K562 (cell line): Measurements from ENCODE around the gene INPP5D. TPM values are rescaled to one million over a fixed set of nuclear protein-coding genes. Genes with fewer than 3 reads are reported as not detected.

Experiments used
- ATF7 ChIP-seq: fragments of 450-650 bp; IDR thresholded peaks from 2 replicates; pipeline ENCODE4 v1.7.1; 2014; ENCODE audit warnings: mild to moderate bottlenecking, moderate library complexity
- BCL6 ChIP-seq: fragments of 250-450 bp; sonication (Bioruptor Pico); IDR thresholded peaks from 2 replicates; pipeline ENCODE4 v1.4.0; 2020
- CHCHD3 ChIP-seq: fragments of 250-450 bp; sonication (Bioruptor Pico); IDR thresholded peaks from 2 replicates; pipeline ENCODE4 v2.1.2; 2022; ENCODE audit warnings: mild to moderate bottlenecking
- CREB1 ChIP-seq, 2 experiments: sonication (generic) in 1 of 2; formaldehyde crosslinking in 1 of 2; IDR thresholded peaks; 2 replicates each; pipeline versions ENCODE4 v1.6.1 to v1.8.0; 2012 to 2022; ENCODE audit warnings: inconsistent platforms in 1 of 2, mild to moderate bottlenecking in 1 of 2, missing genetic modification reagents in 1 of 2, moderate library complexity in 1 of 2
- ELF1 ChIP-seq: fragments of 200-800 bp; sonication (Bioruptor generic); IDR thresholded peaks from 2 replicates; pipeline ENCODE4 v1.6.1; 2016; ENCODE audit warnings: missing genetic modification characterization, missing compliant biosample characterization
- HNRNPH1 ChIP-seq: fragments of 200-400 bp; formaldehyde crosslinking; optimal IDR thresholded peaks from 2 replicates; pipeline ENCODE3; 2017; ENCODE audit warnings: low read depth, mild to moderate bottlenecking, low read length, moderate library complexity
- LEF1 ChIP-seq: fragments of 450-650 bp; IDR thresholded peaks from 2 replicates; pipeline ENCODE4 v1.6.1; 2016; ENCODE audit warnings: mild to moderate bottlenecking
- MCM7 ChIP-seq, 2 experiments: fragments of 450-650 bp; IDR thresholded peaks; 2 replicates each; pipeline ENCODE4 v1.6.1; 2016 to 2018
- MECOM ChIP-seq: fragments of 250-450 bp; sonication (Bioruptor Pico); IDR thresholded peaks from 2 replicates; pipeline ENCODE4 v1.8.0; 2022; ENCODE audit warnings: inconsistent platforms
- MEIS2 ChIP-seq: fragments of 450-650 bp; IDR thresholded peaks from 2 replicates; pipeline ENCODE4 v1.6.1; 2014; ENCODE audit warnings: mild to moderate bottlenecking; ENCODE audit not compliant: partially characterized antibody
- NFATC3 ChIP-seq: fragments of 450-650 bp; IDR thresholded peaks from 2 replicates; pipeline ENCODE4 v1.6.1; 2017; ENCODE audit warnings: mild to moderate bottlenecking
- NR2C1 ChIP-seq, 2 experiments: fragments of 450-650 bp; IDR thresholded peaks; 2 replicates each; pipeline ENCODE4 v1.6.1; 2017; ENCODE audit warnings: mild to moderate bottlenecking in 2 of 2, antibody characterized with exemption in 1 of 2, inconsistent platforms in 1 of 2, missing compliant biosample characterization in 1 of 2, missing genetic modification characterization in 1 of 2
- POLR2G ChIP-seq: fragments of 200-400 bp; formaldehyde crosslinking; IDR thresholded peaks from 2 replicates; pipeline ENCODE4 v1.6.1; 2017; ENCODE audit warnings: low read depth, mild to moderate bottlenecking, antibody characterized with exemption, low read length, moderate library complexity
- SAP30 ChIP-seq: fragments of 200-600 bp; sonication (generic); IDR thresholded peaks from 2 replicates; pipeline ENCODE4 v1.6.1; 2012; ENCODE audit warnings: borderline replicate concordance, low read depth, mild to moderate bottlenecking, moderate library complexity, low read length, control low read depth, inconsistent platforms; ENCODE audit not compliant: insufficient read depth, poor library complexity, severe bottlenecking
- ZNF134 ChIP-seq: fragments of 250-450 bp; sonication (Bioruptor Pico); conservative IDR thresholded peaks from 2 replicates; pipeline ENCODE4 v1.4.0; 2020
- polyA plus RNA-seq, 8 experiments: library from polyadenylated mRNA; depleted of rRNA in 4 of 8; stranded (reverse) in 5 of 8; unstranded in 3 of 8; fragments of >200 nt; fragmentation: Nextera tagmentation in 2 of 8; fragmentation: Illumina TruSeq in 1 of 8; extraction: Ambion mirVana in 2 of 8; extraction: Trizol in 1 of 8; gene quantifications; 2 replicates each; pipeline versions ENCODE4 v1.2.1 to v1.2.3, GENCODE V29; 2011 to 2014; ENCODE audit warnings: inconsistent platforms in 1 of 8, missing spikeins in 1 of 8
- total RNA-seq, 7 experiments: library from RNA; depleted of rRNA in 6 of 7; stranded (reverse); fragments of >200 nt in 6 of 7; fragmentation: Illumina TruSeq in 2 of 7; extraction: Trizol in 2 of 7; gene quantifications; 2 replicates each; pipeline versions ENCODE4 v1.2.1 to v1.2.3, GENCODE V29; 2011 to 2021; ENCODE audit warnings: low replicate concordance in 1 of 7
- TF ChIP-seq, protein P1 (sequence below), 2 experiments: IDR thresholded peaks in 1 of 2; conservative IDR thresholded peaks in 1 of 2; 2 replicates each; pipeline ENCODE4 v1.6.1; 2016; ENCODE audit warnings: low read depth in 2 of 2, mild to moderate bottlenecking in 1 of 2, missing compliant biosample characterization in 1 of 2, missing genetic modification characterization in 1 of 2, moderate library complexity in 1 of 2
- TF ChIP-seq, protein P2 (sequence below): fragments of 200-800 bp; sonication (Bioruptor generic); IDR thresholded peaks from 2 replicates; pipeline ENCODE4 v1.6.1; 2017; ENCODE audit warnings: missing genetic modification characterization, missing compliant biosample characterization
- TF ChIP-seq, protein P3 (sequence below): sonication (generic); formaldehyde crosslinking; IDR thresholded peaks from 2 replicates; pipeline ENCODE4 v1.8.0; 2022; ENCODE audit warnings: missing genetic modification reagents, mild to moderate bottlenecking, moderate library complexity, borderline replicate concordance
- TF ChIP-seq, protein P4 (sequence below), 2 experiments: IDR thresholded peaks; 2 replicates each; pipeline ENCODE4 v1.6.1; 2012; ENCODE audit warnings: improper control_type of control experiment in 2 of 2, low read depth in 2 of 2, low read length in 2 of 2, borderline replicate concordance in 1 of 2

The INPP5D gene
- total and polyA plus RNA-seq, 9 of the 15 experiments (the other 6 are each of a cell fraction or from before 2014, with no cell fraction given): 0.55 to 6.2 (median 2.2) TPM

DNA sequence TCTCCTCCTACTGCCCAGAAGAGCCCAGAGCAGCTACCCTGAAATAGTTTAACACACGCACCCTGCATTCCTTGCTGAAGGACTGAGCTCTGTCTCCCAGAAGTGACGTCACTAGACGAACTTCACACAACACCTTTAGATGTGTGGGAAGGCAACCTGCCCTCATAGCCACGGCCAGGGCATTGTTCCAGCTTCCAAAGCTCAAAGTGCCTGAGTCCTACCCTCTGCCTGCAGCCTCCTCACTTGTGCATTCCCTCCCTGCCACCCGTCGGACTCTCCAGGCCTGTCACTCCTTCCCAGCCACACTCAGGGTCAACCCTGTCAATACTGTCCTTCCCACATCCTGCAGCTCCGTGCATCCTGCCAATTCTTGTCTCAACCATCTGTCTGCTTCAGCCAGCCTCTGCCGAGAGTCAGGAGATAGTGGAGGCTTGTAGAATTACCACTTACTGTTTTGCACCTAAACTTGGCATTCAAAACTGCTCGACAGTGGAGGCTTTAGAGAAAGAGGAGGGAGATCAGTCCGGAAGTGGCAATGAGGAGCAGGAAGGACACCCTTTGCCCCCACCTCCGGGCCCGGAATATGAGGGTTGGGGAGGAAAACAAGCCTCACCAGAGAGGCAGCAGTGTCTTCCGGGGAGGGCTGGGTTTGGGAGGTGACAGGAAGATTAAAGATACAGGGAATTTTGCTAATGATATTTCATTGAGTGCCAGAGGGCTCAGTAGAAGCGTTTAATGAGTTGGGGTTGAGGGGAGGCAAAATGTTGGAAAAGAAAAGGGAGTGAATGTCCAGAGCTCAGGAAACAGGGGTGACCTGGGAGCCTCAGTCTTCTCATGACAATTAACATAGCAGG is 119.1 kb downstream of the INPP5D start (continued):
- TF ChIP-seq, protein P1, sequence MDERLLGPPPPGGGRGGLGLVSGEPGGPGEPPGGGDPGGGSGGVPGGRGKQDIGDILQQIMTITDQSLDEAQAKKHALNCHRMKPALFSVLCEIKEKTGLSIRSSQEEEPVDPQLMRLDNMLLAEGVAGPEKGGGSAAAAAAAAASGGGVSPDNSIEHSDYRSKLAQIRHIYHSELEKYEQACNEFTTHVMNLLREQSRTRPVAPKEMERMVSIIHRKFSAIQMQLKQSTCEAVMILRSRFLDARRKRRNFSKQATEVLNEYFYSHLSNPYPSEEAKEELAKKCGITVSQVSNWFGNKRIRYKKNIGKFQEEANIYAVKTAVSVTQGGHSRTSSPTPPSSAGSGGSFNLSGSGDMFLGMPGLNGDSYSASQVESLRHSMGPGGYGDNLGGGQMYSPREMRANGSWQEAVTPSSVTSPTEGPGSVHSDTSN (CRISPR knock-in tag; IDR thresholded peaks at IDR 0.05; ENCODE audit: low read depth): no peak
- TF ChIP-seq, protein P1 (tag; conservative IDR thresholded peaks at IDR 0.05; ENCODE audit: low read depth): 0 out of 2 replicates have a peak, but pooled peaks have one; percentile 40
- TF ChIP-seq, protein P2, sequence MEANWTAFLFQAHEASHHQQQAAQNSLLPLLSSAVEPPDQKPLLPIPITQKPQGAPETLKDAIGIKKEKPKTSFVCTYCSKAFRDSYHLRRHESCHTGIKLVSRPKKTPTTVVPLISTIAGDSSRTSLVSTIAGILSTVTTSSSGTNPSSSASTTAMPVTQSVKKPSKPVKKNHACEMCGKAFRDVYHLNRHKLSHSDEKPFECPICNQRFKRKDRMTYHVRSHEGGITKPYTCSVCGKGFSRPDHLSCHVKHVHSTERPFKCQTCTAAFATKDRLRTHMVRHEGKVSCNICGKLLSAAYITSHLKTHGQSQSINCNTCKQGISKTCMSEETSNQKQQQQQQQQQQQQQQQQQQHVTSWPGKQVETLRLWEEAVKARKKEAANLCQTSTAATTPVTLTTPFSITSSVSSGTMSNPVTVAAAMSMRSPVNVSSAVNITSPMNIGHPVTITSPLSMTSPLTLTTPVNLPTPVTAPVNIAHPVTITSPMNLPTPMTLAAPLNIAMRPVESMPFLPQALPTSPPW: peak; percentile 38
- no peak for TF ChIP-seq NFATC3
- TF ChIP-seq POLR2G: no peak
- TF ChIP-seq, protein P3, sequence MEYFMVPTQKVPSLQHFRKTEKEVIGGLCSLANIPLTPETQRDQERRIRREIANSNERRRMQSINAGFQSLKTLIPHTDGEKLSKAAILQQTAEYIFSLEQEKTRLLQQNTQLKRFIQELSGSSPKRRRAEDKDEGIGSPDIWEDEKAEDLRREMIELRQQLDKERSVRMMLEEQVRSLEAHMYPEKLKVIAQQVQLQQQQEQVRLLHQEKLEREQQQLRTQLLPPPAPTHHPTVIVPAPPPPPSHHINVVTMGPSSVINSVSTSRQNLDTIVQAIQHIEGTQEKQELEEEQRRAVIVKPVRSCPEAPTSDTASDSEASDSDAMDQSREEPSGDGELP (CRISPR knock-in tag): no peak
- TF ChIP-seq BCL6 (CRISPR knock-in tag): no peak
- TF ChIP-seq, protein P4, sequence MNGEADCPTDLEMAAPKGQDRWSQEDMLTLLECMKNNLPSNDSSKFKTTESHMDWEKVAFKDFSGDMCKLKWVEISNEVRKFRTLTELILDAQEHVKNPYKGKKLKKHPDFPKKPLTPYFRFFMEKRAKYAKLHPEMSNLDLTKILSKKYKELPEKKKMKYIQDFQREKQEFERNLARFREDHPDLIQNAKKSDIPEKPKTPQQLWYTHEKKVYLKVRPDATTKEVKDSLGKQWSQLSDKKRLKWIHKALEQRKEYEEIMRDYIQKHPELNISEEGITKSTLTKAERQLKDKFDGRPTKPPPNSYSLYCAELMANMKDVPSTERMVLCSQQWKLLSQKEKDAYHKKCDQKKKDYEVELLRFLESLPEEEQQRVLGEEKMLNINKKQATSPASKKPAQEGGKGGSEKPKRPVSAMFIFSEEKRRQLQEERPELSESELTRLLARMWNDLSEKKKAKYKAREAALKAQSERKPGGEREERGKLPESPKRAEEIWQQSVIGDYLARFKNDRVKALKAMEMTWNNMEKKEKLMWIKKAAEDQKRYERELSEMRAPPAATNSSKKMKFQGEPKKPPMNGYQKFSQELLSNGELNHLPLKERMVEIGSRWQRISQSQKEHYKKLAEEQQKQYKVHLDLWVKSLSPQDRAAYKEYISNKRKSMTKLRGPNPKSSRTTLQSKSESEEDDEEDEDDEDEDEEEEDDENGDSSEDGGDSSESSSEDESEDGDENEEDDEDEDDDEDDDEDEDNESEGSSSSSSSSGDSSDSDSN (IDR thresholded peaks at IDR 0.05; ENCODE audit: borderline replicate concordance in 1 of 2, low read depth in 2 of 2, low read length in 2 of 2): no peak
- TF ChIP-seq CREB1 (IDR thresholded peaks at IDR 0.05): no peak
- TF ChIP-seq CREB1 (CRISPR knock-in tag; IDR thresholded peaks at IDR 0.05): 0 out of 2 replicates have a peak, but pooled peaks have one; percentile 22
- TF ChIP-seq SAP30: no peak
- peak; percentile 91 for TF ChIP-seq NR2C1 (IDR thresholded peaks at IDR 0.05)
- TF ChIP-seq NR2C1 (tag; IDR thresholded peaks at IDR 0.05): peak; percentile 93
- TF ChIP-seq HNRNPH1: no peak
- TF ChIP-seq MEIS2: peak; percentile 22
- TF ChIP-seq ATF7: peak; percentile 68; the same call in 1 of the 2 replicates
- TF ChIP-seq CHCHD3 (CRISPR knock-in tag): no peak
- TF ChIP-seq ZNF134 (CRISPR knock-in tag): no peak
- no peak for TF ChIP-seq MECOM
- no peak for TF ChIP-seq MCM7 (IDR thresholded peaks at IDR 0.05)
- TF ChIP-seq LEF1: no peak
- peak; percentile 19; the same call in 1 of the 2 replicates for TF ChIP-seq ELF1 (tag)
